ENCODE data around the gene NPHS1. TPM values are rescaled to one million over a fixed set of nuclear protein-coding genes. Genes with fewer than 3 reads are reported as not detected.

The NPHS1 gene
- total and polyA plus RNA-seq, 4 donors, result under 0.01 TPM; not detected in 3

- WGBS, result 69% methylated on average over 5 of the region's 5 CpGs
- TF ChIP-seq REST (IDR thresholded peaks at IDR 0.05) (no peak), JUND (IDR thresholded peaks at IDR 0.05) (no peak), ATF3 (IDR thresholded peaks at IDR 0.05) (no peak), FOXA1 (IDR thresholded peaks at IDR 0.05) (no peak), ZBTB33 (IDR thresholded peaks at IDR 0.05) (no peak), FOXA2 (IDR thresholded peaks at IDR 0.05) (no peak)
- no peaks in the 10 kb centered on the region for H3K9me3 ChIP-seq (ENCODE audit: control insufficient read depth in 4 of 4, low read length in 3 of 4)
Observed at GRCh38 chr19:35805526-35806102, 46.7 kb downstream of the NPHS1 start.

GRCh38 chr19:35801828-35802227 is 50.5 kb downstream of the NPHS1 start:
- Histone ChIP-seq H3K4me1 (ENCODE audit: control insufficient read depth in 4 of 4, insufficient read depth in 4 of 4, low read length in 3 of 4) (peaks cover 0 to 4% (median 2%) of the 10 kb centered on the region in 4 donors), H3K9me3 (ENCODE audit: control insufficient read depth in 4 of 4, low read length in 3 of 4) (no peaks in the 10 kb centered on the region), H3K9ac (ENCODE audit: low read depth in 1 of 2, low read length in 2 of 2) (no peak overlapping the region), H3K4me3 (ENCODE audit: low read depth in 1 of 3, low read length in 3 of 3) (no peak overlapping the region), H3K27ac (ENCODE audit: low read depth in 1 of 2, low read length in 2 of 2) (no peak overlapping the region), H3K27me3 (ENCODE audit: control insufficient read depth in 4 of 4, insufficient read depth in 4 of 4, low read length in 3 of 4) (no peaks in the 10 kb centered on the region), H3K36me3 (ENCODE audit: control insufficient read depth in 4 of 4, insufficient read depth in 3 of 4, low read depth in 1 of 4, low read length in 3 of 4) (peaks cover 0 to 37% (median 14%) of the 10 kb centered on the region in 4 donors)
- 85% methylated on average over 3 of the region's 3 CpGs for WGBS
- no peak for DNase-seq (ENCODE audit: low spot score)
- TF ChIP-seq JUND (IDR thresholded peaks at IDR 0.05) (no peak), RAD21 (IDR thresholded peaks at IDR 0.05) (no peak), FOXA1 (IDR thresholded peaks at IDR 0.05) (no peak), SP1 (IDR thresholded peaks at IDR 0.05) (no peak), EGR1 (IDR thresholded peaks at IDR 0.05; ENCODE audit: low read depth in 2 of 2) (no peak), YY1 (IDR thresholded peaks at IDR 0.05) (no peak), MAX (IDR thresholded peaks at IDR 0.05) (no peak), CTCF (IDR thresholded peaks at IDR 0.05; ENCODE audit: low read depth, low read length, missing input control) (no peak), GABPA (IDR thresholded peaks at IDR 0.05 in 1 of 2, conservative IDR thresholded peaks at IDR 0.05 in 1 of 2) (no peak), FOXA2 (IDR thresholded peaks at IDR 0.05) (no peak), ZBTB33 (IDR thresholded peaks at IDR 0.05) (no peak), REST (IDR thresholded peaks at IDR 0.05) (no peak), HNF4G (IDR thresholded peaks at IDR 0.05) (no peak), ATF3 (IDR thresholded peaks at IDR 0.05) (no peak), HNF4A (conservative IDR thresholded peaks at IDR 0.05) (no peak), RXRA (IDR thresholded peaks at IDR 0.05) (no peak), NR2F2 (IDR thresholded peaks at IDR 0.05) (no peak)

More at GRCh38 chr19:35805526-35806102, 46.7 kb downstream of the NPHS1 start:
- Histone ChIP-seq H3K27me3 (ENCODE audit: control insufficient read depth in 4 of 4, insufficient read depth in 4 of 4, low read length in 3 of 4) (no peaks in the 10 kb centered on the region), H3K27ac (ENCODE audit: low read depth in 1 of 2, low read length in 2 of 2) (no peak overlapping the region), H3K4me3 (ENCODE audit: low read depth in 1 of 3, low read length in 3 of 3) (no peak overlapping the region), H3K4me1 (ENCODE audit: control insufficient read depth in 4 of 4, insufficient read depth in 4 of 4, low read length in 3 of 4) (peaks cover 0 to 8% (median 3%) of the 10 kb centered on the region in 4 donors), H3K36me3 (ENCODE audit: control insufficient read depth in 4 of 4, insufficient read depth in 3 of 4, low read depth in 1 of 4, low read length in 3 of 4) (peaks cover 0 to 37% (median 21%) of the 10 kb centered on the region in 4 donors), H3K9ac (ENCODE audit: low read depth in 1 of 2, low read length in 2 of 2) (no peak overlapping the region)
- DNase-seq (ENCODE audit: low spot score), result no peak

All from liver (tissue), 9 donors.